Measurements from ENCODE around the gene FARP1.

Gene FARP1

GRCh38 chr13:98142380-98143156 lies at the start of gene FARP1:
TSS of gene FARP1 (plus strand) at chr13:98143094. CDS start at chr13:98213243, 70,149 bp downstream.
- peak in 1 of 2 donors; percentile 26 for DNase-seq (ENCODE audit: low read depth in 2 of 2)

- no peak for DNase-seq (ENCODE audit: low read depth in 2 of 2)
Observed at GRCh38 chr13:98094678-98095266, 48.1 kb upstream of the FARP1 start.

- DNase-seq (ENCODE audit: low read depth in 2 of 2): no peak
Observed at GRCh38 chr13:98096059-98096458, 46.8 kb upstream of the FARP1 start.

GRCh38 chr13:98097749-98098148 lies 45.1 kb upstream of the FARP1 start:
- no peak for DNase-seq (ENCODE audit: low read depth in 2 of 2)

GRCh38 chr13:98098516-98098915 lies 44.4 kb upstream of the FARP1 start:
- no peak for DNase-seq (ENCODE audit: low read depth in 2 of 2)

- no peak for DNase-seq (ENCODE audit: low read depth in 2 of 2)
Observed at GRCh38 chr13:98099627-98100026, 43.3 kb upstream of the FARP1 start.

GRCh38 chr13:98100481-98100880 lies 42.4 kb upstream of the FARP1 start:
- no peak for DNase-seq (ENCODE audit: low read depth in 2 of 2)

GRCh38 chr13:98103531-98103930 lies 39.4 kb upstream of the FARP1 start:
- DNase-seq (ENCODE audit: low read depth in 2 of 2): no peak

GRCh38 chr13:98103942-98104880 lies 38.7 kb upstream of the FARP1 start:
- no peak for DNase-seq (ENCODE audit: low read depth in 2 of 2)

GRCh38 chr13:98105929-98106336 lies 37.0 kb upstream of the FARP1 start:
- DNase-seq (ENCODE audit: low read depth in 2 of 2): no peak

GRCh38 chr13:98108341-98108740 lies 34.6 kb upstream of the FARP1 start:
- no peak for DNase-seq (ENCODE audit: low read depth in 2 of 2)

- DNase-seq (ENCODE audit: low read depth in 2 of 2): no peak
Observed at GRCh38 chr13:98109226-98109853, 33.6 kb upstream of the FARP1 start.

GRCh38 chr13:98110749-98111148 lies 32.1 kb upstream of the FARP1 start:
- no peak for DNase-seq (ENCODE audit: low read depth in 2 of 2)

- no peak for DNase-seq (ENCODE audit: low read depth in 2 of 2)
Observed at GRCh38 chr13:98111168-98112098, 31.5 kb upstream of the FARP1 start.

GRCh38 chr13:98112456-98112855 lies 30.4 kb upstream of the FARP1 start:
- DNase-seq (ENCODE audit: low read depth in 2 of 2): no peak

GRCh38 chr13:98118865-98119264 lies 24.0 kb upstream of the FARP1 start:
- no peak for DNase-seq (ENCODE audit: low read depth in 2 of 2)

- DNase-seq (ENCODE audit: low read depth in 2 of 2): no peak
Observed at GRCh38 chr13:98123176-98123575, 19.7 kb upstream of the FARP1 start.

- no peak for DNase-seq (ENCODE audit: low read depth in 2 of 2)
Observed at GRCh38 chr13:98129059-98129746, 13.7 kb upstream of the FARP1 start.

GRCh38 chr13:98133946-98134345 lies 8.9 kb upstream of the FARP1 start:
- DNase-seq (ENCODE audit: low read depth in 2 of 2): no peak

GRCh38 chr13:98134901-98135300 lies 8.0 kb upstream of the FARP1 start:
- no peak for DNase-seq (ENCODE audit: low read depth in 2 of 2)

Measured in stimulated activated CD4-positive, alpha-beta T cell treated with anti-CD3 and anti-CD28 coated beads, Interleukin-1b, Interleukin-23, amount 100 ng/mL, for 4 hours (primary cell).